GM12873 (cell line): ENCODE results near the gene MC1R.

Source experiments
- CTCF ChIP-seq: IDR thresholded peaks from 2 replicates; pipeline ENCODE4 v1.5.1; 2012; ENCODE audit warnings: low read depth, mild to moderate bottlenecking, moderate library complexity, low read length, control low read depth; ENCODE audit not compliant: insufficient read depth; ENCODE audit errors: missing control alignments

MC1R gene

GRCh38 chr16:89899879-89900481 lies 18.7 kb upstream of the MC1R start:
- TF ChIP-seq CTCF: no peak

GRCh38 chr16:89900885-89901284 lies 17.8 kb upstream of the MC1R start:
- no peak for TF ChIP-seq CTCF

GRCh38 chr16:89902980-89903379 lies 15.7 kb upstream of the MC1R start:
- TF ChIP-seq CTCF: no peak

- no peak for TF ChIP-seq CTCF
Observed at GRCh38 chr16:89903908-89904515, 14.7 kb upstream of the MC1R start.

- TF ChIP-seq CTCF: no peak
Observed at GRCh38 chr16:89904606-89905510, 13.8 kb upstream of the MC1R start.

- TF ChIP-seq CTCF: no peak
Observed at GRCh38 chr16:89905511-89906139, 13.0 kb upstream of the MC1R start.
